ENCODE results near the gene CBX1.
"Not testable (repeated sequence)": the region's sequence is repeated elsewhere in the genome, so short reads cannot be mapped to it uniquely, and the experiment has no call there.

The CBX1 gene

DNA sequence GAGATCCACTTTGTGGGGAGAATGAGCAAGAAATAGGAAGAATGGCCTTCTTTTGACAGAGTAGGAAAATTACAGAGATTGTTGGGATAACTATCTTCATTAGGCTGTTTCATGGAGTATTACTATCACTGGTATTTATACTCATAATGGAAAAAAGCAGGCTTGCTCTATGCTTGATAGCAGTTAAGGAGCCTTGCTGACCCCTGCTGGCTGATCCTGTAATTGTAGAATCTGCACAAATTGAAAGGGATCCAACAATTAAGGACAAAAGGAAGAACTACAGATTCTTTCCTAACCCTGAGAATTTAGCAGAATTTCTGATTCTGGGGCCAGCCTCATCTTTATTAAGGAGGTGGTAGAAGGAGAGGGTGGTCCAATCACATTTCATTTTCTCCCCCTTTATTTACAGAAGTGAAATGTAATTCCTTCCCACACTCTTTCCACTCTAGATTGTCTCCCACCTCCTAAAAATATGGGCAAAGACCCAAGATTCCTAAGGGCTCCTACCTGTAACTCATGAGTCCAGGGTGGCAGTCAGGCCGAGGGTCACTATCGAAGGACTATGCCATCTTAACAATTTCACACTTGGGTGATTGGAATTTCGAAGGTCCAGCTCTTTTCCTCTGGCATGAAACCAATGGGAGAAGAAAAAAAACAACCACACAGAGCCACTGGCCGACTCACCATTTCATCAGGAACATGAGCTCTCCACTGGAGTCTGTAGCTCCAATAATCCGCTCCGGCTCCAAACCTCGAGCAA lies 26.8 kb downstream of the CBX1 start:
- DNase-seq, result peak in 40 of 56 donors; percentile 5 to 89 (median 42)

DNA sequence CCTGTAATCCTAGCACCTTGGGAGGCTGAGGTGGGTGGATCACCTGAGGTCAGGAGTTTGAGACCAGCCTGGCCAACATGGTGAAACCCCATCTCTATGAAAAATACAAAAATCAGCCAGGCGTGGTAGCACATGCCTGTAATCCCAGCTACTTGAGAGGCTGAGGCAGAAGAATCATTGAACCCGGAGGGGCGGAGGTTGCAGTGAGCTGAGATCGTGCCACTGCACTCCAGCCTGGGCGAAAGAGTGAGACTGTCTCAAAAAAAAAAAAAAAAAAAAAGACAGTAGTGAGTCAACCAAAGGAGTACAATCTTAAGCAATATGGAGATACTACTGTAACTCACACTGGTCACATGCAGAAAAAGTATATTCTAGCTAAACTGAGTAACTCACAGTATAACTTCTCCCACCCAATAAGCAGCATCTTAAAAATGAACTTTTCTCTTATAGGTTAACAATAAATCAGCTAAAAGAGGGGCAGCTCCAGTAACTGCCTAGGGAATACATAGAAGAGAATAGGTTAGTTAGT lies 27.6 kb downstream of the CBX1 start:
- not testable (repeated sequence) for DNase-seq

DNA sequence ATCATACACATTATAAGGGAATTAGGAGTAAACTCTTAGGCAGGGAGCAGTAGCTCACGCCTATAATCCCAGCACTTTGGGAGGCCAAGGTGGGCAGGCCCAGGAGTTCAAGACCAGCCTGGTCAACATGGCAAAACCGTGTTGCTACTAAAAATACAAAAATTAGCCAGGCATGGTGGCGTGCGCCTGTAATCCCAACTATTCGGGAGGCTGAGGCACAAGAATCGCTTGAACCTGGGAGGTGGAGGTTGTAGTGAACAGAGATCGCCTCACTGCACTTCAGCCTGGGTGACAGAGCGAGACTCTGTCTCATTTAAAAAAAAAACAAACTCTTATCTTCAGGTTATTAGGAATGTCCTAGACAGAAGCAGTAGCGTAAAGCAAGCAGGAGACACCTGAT lies 28.5 kb downstream of the CBX1 start:
- not testable (repeated sequence) for DNase-seq

DNA sequence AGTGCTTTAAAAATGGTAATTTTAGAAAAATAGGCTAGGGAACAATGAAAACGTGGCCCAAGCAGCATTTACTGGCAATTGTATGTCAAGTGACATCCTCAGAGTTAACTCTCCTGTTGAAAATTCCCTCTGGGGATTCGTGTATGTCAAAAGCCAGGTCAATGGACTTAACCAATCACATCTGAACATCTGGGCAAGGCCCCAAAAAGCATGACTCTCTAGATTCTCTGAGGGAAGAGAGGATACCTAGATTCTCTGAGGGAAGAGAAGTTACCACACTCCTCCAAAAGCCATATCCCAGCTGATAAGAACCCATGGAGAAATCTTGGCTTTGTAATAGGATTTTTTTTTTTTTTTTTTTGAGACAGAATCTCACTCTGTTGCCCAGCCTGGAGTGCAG lies 29.6 kb downstream of the CBX1 start:
- DNase-seq, result no peak

DNA sequence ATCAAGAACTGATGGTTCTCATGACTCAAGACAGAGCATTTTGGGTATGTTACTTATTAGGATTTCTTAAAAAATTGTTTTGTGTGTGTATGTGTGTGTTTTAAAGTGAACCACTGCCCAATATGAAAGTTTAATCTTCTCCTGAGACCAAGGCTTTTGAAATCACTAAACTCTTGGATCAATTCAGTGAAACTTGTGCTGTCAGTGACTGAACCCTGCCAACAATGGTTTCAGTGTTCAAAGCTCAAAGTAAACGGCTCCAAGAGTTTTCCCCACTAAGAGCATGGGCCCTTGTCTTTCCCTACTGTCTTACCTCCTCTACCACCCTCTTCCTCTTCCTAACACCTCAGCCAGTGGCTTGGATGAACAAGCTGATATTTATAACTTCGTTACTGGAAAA lies 31.1 kb downstream of the CBX1 start:
- no peak for DNase-seq

DNA sequence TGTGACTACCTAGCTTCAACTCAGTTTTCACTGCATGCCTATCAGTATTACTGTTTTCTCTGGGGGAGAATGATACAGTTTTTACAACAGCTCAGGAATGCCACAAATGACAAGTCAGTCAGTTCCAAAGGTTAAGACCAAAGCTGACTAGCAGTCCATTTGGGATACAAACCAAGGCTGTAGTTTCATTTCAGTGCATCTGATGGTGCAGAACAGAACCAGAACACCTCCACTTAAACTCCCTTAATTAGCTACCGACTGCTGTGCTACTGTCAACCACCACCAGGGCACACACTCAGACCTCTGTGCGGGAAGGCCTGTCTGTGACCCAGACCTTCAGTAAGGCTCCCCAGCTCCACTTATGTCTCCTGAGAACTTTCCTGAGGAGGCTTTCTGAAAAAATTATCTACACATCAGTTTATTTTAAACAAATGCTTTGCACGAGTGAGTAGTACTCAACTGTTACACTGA lies 32.8 kb downstream of the CBX1 start:
- DNase-seq, result no peak

DNA sequence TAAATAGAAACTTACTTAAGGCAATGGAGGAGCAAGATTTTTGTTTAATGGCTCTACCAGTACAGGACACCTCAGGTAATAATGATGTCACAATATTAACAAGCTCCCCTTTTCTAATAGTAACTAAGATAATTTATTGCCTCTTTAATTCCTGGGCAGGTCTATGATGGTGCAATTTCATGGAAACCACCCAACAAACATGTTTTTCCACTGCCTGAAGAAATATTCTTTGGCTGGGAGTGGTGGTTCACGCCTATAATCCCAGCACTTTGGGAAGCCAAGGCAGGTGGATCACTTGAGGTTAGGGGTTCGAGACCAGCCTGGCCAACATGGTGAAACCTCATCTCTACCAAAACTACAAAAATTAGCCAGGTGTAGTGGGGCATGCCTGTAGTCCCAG lies 33.5 kb downstream of the CBX1 start:
- DNase-seq, result not testable (repeated sequence)

DNA sequence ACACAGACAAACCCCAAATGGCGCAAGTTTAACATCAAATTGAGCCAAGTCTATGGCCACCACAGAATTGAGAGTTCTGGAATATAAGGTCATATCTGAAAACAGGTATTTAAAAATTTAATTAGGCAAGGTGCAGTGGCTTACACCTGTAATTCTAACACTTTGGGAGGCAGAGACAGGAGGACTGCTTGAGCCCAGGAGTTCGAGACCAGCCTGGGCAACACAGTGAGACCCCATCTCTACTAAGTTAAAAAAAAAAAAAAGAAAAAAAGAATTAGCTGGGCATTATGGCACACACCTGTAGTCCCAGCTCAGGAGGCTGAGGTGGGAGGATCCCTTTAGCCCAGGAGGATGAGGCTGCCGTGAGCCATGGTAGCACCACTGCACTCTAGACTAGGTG lies 34.0 kb downstream of the CBX1 start:
- DNase-seq, result no peak

DNA sequence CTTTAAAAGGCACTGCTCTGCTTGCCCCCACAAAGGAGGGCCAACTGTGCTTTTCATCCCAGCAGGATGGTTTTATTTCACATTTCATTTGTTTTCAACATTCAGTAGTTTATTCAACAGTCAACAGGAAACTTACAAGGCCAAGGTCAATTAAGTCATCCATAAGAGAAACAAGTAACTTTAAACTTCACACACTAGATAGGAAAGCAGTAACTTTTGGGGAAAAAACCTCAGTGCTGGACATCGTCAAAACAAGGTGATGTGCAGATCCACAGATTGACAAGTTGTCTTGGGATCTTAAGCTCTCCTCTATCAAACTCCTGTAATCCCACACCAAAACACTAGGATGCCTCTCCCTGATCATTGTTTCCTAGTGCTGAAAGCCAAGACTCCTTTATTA lies 34.6 kb downstream of the CBX1 start:
- DNase-seq, result no peak

DNA sequence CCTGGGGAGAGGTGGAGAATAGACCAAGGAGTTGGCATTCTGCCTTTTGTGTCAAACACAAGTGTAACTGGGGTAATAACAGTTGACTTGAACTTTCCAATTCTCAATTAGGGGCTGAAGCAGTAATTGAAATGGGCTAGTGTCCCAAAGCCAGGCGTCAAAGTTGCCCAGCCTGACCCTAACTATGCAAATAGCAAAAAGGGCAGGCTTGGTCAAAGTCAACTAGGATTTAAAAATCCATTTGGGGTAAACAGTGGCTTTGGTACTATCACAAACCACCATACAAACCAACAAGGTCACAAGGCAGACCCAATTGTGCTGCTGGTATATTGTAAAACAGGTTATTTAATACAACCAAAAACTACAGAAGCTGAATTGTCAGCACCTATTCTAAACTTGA lies 35.1 kb downstream of the CBX1 start:
- no peak for DNase-seq

DNA sequence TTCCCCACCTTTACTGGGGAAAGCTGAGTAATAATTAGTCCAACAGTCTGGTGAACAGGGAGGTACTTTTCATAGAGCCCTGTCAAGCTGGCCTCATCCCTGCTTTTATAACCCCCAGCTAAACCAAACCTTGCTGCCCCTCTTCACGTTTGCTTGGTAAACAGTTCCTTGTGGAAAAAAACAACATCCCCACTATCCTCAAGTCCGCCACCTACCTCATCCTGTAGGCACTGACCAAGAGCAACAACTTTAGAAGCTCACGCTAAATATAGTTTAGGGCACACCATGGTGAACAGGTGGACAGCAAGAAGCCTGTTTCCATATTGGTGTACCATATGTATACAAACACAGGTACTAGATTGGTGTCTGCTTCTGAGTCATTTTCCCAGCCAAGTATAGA lies 36.6 kb downstream of the CBX1 start:
- no peak for DNase-seq

DNA sequence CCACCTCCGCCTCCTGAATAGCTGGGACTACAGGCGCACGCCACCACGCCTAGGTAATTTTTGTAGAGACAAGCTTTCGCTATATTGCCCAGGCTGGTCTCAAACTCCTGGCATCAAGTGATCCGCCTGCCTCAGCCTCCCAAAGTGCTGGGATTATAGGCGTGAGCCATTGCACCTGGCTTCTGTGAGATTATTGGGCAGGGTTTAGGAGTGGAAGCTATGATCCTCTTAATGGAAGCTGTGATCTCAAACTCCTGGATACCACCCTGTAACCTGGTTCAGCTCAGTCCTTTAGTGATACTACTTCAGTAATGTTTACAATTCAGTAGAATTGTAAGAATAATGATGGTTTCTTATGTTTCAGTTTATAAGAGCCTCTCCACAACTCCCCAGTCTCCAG lies 39.0 kb downstream of the CBX1 start:
- DNase-seq, result no peak

DNA sequence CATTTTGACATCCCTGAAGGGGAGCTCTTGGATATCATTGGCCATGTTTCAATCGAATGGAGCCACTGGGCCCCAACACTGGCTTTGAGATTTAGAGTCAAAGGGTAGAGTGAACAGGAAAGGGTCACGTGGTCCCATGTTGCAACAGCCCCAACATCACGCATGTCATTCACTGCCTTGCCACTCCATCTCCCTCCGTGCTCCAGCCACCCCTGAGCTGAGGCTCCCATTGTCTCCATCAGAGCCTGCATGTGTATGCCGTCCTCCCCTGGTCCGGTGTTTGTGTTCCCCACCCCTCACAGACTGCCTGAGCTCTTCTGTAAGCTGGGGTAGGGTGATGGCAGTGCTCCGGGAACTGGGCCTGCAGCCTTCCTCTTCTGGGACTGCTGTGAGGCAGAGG lies 41.0 kb downstream of the CBX1 start:
- DNase-seq, result no peak

DNA sequence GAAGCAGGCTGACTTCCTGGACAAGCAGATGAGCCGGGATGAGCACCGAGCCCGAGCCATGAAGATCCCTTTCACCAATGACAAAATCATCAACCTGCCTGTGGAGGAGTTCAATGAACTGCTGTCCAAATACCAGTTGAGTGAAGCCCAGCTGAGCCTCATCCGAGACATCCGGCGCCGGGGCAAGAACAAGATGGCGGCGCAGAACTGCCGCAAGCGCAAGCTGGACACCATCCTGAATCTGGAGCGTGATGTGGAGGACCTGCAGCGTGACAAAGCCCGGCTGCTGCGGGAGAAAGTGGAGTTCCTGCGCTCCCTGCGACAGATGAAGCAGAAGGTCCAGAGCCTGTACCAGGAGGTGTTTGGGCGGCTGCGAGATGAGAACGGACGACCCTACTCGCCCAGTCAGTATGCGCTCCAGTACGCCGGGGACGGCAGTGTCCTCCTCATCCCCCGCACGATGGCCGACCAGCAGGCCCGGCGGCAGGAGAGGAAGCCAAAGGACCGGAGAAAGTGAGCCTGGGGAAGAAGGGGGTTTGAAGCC lies 42.1 kb downstream of the CBX1 start:
- DNase-seq, result no peak

DNA sequence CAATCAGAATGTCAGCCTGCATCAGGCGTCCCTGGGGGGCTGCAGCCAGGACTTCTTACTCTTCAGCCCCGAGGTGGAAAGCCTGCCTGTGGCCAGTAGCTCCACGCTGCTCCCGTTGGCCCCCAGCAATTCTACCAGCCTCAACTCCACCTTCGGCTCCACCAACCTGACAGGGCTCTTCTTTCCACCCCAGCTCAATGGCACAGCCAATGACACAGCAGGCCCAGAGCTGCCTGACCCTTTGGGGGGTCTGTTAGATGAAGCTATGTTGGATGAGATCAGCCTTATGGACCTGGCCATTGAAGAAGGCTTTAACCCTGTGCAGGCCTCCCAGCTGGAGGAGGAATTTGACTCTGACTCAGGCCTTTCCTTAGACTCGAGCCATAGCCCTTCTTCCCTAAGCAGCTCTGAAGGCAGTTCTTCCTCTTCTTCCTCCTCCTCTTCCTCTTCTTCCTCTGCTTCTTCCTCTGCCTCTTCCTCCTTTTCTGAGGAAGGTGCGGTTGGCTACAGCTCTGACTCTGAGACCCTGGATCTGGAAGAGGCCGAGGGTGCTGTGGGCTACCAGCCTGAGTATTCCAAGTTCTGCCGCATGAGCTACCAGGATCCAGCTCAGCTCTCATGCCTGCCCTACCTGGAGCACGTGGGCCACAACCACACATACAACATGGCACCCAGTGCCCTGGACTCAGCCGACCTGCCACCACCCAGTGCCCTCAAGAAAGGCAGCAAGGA lies 42.7 kb downstream of the CBX1 start:
- no peak for DNase-seq

DNA sequence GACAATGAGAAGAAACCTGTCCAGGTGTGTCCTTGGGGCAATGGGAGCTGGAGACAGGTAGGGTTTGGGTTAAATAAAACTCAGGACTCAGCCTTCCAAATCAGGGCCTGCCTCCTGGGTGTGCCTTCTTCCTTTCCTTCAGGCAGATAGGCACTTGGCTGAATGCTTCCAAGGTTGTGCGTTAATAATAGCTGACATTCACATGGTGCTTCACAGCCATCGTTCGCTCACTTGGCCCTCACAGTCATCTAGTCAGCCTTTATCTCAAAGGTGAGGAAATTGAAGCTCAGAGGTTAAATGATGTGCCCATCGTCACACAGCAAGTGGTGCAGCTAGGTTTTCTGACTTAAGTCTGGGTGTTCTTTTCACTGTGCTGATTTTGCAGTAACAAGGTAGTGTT lies 43.7 kb downstream of the CBX1 start:
- DNase-seq, result no peak

DNA sequence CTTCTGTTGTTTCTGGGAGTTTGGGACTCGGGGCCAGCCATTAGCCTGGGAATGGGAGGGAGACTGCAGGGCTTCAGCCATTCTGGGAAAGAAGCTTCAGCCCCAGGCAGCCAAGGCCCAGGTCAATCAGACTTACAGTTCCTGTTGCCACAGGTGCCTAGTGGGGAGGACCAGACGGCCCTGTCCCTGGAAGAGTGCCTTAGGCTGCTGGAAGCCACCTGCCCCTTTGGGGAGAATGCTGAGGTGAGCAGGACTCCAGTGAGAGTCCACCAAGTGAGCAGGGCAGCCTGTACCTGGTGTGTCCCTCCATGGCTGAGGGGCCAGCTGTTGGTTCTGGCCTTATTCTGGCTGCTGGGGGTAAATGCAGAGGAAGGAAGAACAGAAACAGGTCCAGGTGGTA lies 44.4 kb downstream of the CBX1 start:
- no peak for DNase-seq

DNA sequence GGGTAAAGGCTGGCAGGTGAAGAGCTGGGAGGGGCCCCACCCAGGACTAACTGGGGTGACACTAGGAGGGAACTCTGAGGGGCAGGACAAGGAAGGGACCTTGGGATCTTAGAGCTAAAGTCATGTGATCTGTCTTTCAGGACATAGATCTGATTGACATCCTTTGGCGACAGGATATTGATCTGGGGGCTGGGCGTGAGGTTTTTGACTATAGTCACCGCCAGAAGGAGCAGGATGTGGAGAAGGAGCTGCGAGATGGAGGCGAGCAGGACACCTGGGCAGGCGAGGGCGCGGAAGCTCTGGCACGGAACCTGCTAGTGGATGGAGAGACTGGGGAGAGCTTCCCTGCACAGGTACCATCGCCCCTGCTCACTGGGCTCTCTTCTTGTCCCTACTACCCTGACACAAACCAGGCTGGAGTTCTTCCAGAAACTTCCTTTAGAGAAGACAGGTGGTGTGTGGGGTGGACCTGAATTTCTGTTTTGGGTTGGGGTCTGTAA lies 45.0 kb downstream of the CBX1 start:
- no peak for DNase-seq

DNA sequence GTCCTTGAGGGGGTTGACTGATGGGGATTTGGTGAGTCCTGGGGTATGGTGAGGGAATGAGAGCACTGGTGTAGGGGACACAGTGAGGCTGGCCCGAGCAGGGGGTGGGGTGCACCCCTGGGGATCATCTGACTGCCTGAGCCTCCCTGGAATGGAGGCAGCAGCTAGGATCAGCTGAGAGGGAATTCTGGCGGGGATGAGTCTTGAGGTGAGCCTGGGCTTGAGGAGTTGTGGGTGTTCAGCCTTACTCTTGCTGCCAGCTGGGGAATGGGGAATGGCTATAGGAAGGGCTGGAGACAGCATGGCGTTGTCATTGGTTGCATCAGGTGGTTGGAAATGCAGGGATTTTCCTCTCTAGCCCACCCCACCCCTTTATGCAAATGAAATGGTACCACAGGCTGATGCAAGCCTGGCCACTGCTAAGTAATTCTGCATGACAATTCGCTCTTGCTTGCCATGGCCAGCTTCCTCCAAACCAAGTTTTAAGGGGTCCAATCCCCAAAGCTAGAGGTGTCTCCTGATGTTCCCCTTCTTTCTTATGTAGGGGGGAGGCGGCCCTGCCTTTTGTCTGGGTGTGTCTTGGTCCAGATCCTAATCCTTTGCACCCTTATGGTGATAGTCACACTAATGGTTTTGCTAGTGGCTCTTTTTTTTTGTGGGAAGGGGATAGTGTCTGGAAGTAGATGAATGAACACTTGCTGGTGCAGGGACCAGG lies 45.6 kb downstream of the CBX1 start:
- DNase-seq, result peak in 4 of 56 donors; percentile 10 to 39 (median 21)

DNA sequence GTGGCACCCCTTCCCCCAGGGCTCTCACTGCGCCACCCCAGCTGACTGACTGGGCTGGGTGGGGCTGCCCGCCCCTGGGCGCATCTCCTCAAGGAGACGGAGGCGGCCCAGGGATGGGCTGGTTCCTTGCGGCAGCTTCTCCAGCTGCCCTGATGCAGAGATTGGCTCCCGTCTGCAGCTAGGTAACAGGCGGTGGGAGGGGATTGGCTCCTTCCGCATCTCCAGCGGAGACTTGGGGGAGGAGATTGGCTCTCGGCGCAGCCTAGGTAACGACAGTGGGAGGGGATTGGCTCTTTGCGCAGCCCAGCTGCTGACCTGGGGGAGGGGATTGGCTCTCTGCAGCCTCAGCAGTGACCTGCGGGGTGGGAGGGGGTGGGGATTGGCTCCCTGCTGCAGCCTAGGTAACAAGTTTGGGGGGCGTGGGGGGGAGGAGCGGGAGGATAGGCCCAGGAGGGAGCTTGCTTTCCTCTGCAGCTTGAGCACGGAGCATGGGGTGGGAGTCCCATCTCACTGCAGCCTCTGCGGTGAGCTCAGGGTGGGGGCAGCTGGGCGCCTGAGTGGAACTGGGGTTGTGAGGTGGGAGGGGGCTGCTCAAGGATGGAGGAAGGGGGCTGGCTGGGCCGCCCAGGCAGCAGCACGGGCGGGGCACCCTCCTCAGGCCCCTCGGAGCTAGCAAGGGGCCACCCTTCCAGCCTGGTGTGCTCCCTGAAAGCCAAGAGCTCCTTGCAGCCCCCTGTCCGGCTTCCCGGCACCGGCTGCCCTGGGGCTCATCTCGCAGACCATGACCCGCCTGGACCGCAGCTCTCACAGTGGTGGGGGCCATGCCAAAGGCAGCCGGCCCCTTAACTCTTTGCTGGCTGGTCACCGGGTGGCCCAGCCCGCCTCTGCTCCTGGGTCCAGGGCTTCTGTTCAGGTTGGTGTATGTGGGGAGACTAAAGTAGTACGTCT lies 46.8 kb downstream of the CBX1 start:
- peak in 50 of 56 donors; percentile 15 to 89 (median 66) for DNase-seq

Measured in amygdala (tissue), 56 donors.